ENCODE data around the gene RNF4. TPM values are rescaled to one million over a fixed set of nuclear protein-coding genes. Genes with fewer than 3 reads are reported as not detected.

Gene RNF4
- polyA plus RNA-seq, 1 donor: 34.0 TPM

- no peak for DNase-seq (ENCODE audit: low read depth)
Measured at GRCh38 chr4:2437475-2438215, 31.3 kb upstream of the RNF4 start.

- no peak for DNase-seq (ENCODE audit: low read depth)
Measured at GRCh38 chr4:2438822-2439718, 29.8 kb upstream of the RNF4 start.

GRCh38 chr4:2441393-2442174, 27.3 kb upstream of the RNF4 start:
- no peak for DNase-seq (ENCODE audit: low read depth)

GRCh38 chr4:2442175-2442993, 26.5 kb upstream of the RNF4 start:
- DNase-seq (ENCODE audit: low read depth): no peak

GRCh38 chr4:2443061-2443730, 25.7 kb upstream of the RNF4 start:
- DNase-seq (ENCODE audit: low read depth): no peak

- no peak for DNase-seq (ENCODE audit: low read depth)
Measured at GRCh38 chr4:2443956-2444740, 24.8 kb upstream of the RNF4 start.

GRCh38 chr4:2445130-2445529, 23.8 kb upstream of the RNF4 start:
- no peak for DNase-seq (ENCODE audit: low read depth)

- no peak for DNase-seq (ENCODE audit: low read depth)
Measured at GRCh38 chr4:2445571-2445970, 23.3 kb upstream of the RNF4 start.

- DNase-seq (ENCODE audit: low read depth): no peak
Measured at GRCh38 chr4:2446656-2447564, 22.0 kb upstream of the RNF4 start.

GRCh38 chr4:2448589-2448988, 20.3 kb upstream of the RNF4 start:
- DNase-seq (ENCODE audit: low read depth): no peak

- DNase-seq (ENCODE audit: low read depth): no peak
Measured at GRCh38 chr4:2449051-2449450, 19.9 kb upstream of the RNF4 start.

GRCh38 chr4:2449511-2450392, 19.2 kb upstream of the RNF4 start:
- no peak for DNase-seq (ENCODE audit: low read depth)

- DNase-seq (ENCODE audit: low read depth): no peak
Measured at GRCh38 chr4:2450394-2451035, 18.4 kb upstream of the RNF4 start.

GRCh38 chr4:2451036-2451520, 17.8 kb upstream of the RNF4 start:
- no peak for DNase-seq (ENCODE audit: low read depth)

- no peak for DNase-seq (ENCODE audit: low read depth)
Measured at GRCh38 chr4:2451821-2452785, 16.8 kb upstream of the RNF4 start.
